Measurements from ENCODE around the gene QPCTL.

Gene QPCTL

DNA sequence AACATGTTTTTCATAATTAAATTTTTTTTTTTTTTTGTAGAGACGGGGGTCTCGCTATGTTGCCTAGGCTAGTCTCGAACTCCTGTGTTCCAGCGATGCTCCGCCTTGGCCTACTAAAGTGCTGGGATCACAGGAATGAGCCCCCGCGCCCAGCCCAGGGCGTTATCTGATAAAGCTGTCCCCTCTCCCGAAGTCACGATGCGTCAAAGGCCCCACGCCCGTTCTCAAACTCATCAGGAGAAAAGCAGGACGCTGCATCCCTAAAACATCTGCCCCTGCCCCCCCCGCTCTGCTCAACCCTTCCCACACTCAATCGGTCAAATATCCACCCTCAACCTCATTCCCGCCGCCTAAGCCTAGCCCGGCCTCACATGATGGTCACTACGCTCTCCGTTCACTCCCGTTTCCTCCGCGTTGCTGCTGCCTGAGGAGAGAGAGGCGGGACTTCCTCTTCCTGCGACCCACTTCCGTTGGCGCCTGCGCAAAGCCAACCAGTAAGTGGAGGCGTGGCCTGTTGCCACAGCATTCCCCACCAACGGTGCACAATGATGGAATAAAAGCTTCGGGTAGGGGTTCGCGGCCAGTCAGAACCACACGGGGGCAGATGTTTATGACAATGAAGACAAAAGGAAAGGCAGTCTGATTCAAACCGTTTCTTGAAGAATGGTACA, 815 bp upstream of the QPCTL start, which contains the start of gene SNRPD2:
TSS of gene SNRPD2 (minus strand) at position 438 of the 671 bp plus-strand sequence. CDS start at position 373, 65 bp downstream.
- Histone ChIP-seq H3K27ac (peak within 1 kb of the TSS; percentile 94), H3K36me3 (peaks cover 22% of the 10 kb centered on the region), H3K9me3 (no peaks in the 10 kb centered on the region), H3K4me1 (ENCODE audit: control insufficient read depth in 1 of 2, insufficient read depth in 1 of 2, low read depth in 1 of 2, low read length in 1 of 2) (peaks cover 21 to 22% of the 10 kb centered on the region in 2 experiments), H3K27me3 (no peaks in the 10 kb centered on the region), H3K4me3 (ENCODE audit: low read depth in 1 of 2, low read length in 1 of 2) (peak within 1 kb of the TSS; percentile 84 to 97)
- TF ChIP-seq CTCF (IDR thresholded peaks at IDR 0.05), result peak; percentile 8

DNA sequence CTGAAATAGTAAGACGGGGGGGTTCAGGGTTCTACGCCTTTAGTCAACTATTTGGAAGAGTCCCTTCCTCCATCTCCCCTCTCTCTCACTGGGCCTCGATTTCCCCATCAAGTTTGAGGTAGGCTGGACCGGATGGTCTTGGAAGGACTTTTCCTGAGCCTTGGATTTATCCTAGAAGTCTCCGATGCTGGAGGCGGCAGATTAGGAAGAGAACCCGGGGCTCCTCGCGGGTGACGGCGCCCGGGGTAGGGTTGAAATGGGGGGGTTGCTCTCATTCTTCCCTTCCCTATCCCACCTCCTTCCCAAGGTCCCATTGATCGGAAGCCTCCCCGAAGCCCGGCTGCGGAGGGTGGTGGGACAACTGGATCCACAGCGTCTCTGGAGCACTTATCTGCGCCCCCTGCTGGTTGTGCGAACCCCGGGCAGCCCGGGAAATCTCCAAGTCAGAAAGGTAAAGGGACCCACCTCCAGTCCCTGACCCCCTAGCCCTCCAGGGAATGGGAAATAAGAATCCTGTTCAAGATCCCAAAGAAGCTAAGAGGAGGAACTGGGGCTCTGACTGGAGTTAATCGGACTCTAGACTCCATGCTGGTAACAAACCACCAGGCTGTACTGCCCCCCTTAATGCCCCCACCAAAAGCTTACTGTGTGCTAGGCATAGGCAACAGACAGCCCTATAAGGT, 781 bp downstream of the QPCTL start:
- TF ChIP-seq CTCF (IDR thresholded peaks at IDR 0.05), result peak; percentile 78
- Histone ChIP-seq H3K4me3 (ENCODE audit: low read depth in 1 of 2, low read length in 1 of 2) (peak overlapping the region; percentile 84 to 97), H3K4me1 (ENCODE audit: control insufficient read depth in 1 of 2, insufficient read depth in 1 of 2, low read depth in 1 of 2, low read length in 1 of 2) (peaks cover 21 to 22% of the 10 kb centered on the region in 2 experiments), H3K27me3 (no peaks in the 10 kb centered on the region), H3K36me3 (peaks cover 6% of the 10 kb centered on the region), H3K27ac (peak overlapping the region; percentile 94), H3K9me3 (no peaks in the 10 kb centered on the region)

DNA sequence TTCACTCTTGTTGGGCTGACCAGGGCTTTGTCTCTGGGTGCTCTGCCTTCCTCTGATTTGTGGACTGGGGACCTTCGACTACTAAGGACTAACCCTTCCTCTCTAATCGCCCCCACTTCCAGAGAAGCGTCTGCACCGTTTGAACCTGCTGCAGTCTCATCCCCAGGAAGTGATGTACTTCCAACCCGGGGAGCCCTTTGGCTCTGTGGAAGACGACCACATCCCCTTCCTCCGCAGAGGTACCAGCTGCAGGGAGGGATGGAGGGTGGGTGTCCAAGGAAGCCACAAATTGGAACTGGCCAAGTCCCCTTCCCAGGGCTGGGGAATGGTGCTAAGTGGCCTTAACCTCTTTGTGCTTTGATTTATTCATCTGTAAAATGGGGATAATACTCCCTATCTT, 9.2 kb downstream of the QPCTL start:
- H3K36me3 ChIP-seq, result peaks cover 7% of the 10 kb centered on the region

GRCh38 chr19:45705115-45705514, 12.6 kb downstream of the QPCTL start:
- Histone ChIP-seq H3K27ac (no peak overlapping the region), H3K4me3 (ENCODE audit: low read depth in 1 of 2, low read length in 1 of 2) (no peak overlapping the region), H3K9me3 (no peaks in the 10 kb centered on the region), H3K4me1 (ENCODE audit: control insufficient read depth in 1 of 2, insufficient read depth in 1 of 2, low read depth in 1 of 2, low read length in 1 of 2) (no peaks in the 10 kb centered on the region), H3K36me3 (peaks cover 7% of the 10 kb centered on the region), H3K27me3 (no peaks in the 10 kb centered on the region)
- TF ChIP-seq CTCF (IDR thresholded peaks at IDR 0.05), result no peak

More for the DNA sequence above, 9.2 kb downstream of the QPCTL start:
- H3K27me3 ChIP-seq, result no peaks in the 10 kb centered on the region
- TF ChIP-seq CTCF (IDR thresholded peaks at IDR 0.05), result no peak
- no peak overlapping the region for H3K4me3 ChIP-seq (ENCODE audit: low read depth in 1 of 2, low read length in 1 of 2)
- no peaks in the 10 kb centered on the region for H3K4me1 ChIP-seq (ENCODE audit: control insufficient read depth in 1 of 2, insufficient read depth in 1 of 2, low read depth in 1 of 2, low read length in 1 of 2)
- H3K27ac ChIP-seq, result no peak overlapping the region
- no peaks in the 10 kb centered on the region for H3K9me3 ChIP-seq

GRCh38 chr19:45705710-45706415, 13.4 kb downstream of the QPCTL start:
- no peaks in the 10 kb centered on the region for H3K4me1 ChIP-seq (ENCODE audit: control insufficient read depth in 1 of 2, insufficient read depth in 1 of 2, low read depth in 1 of 2, low read length in 1 of 2)
- no peak for TF ChIP-seq CTCF (IDR thresholded peaks at IDR 0.05)
- H3K4me3 ChIP-seq (ENCODE audit: low read depth in 1 of 2, low read length in 1 of 2), result no peak overlapping the region
- no peak overlapping the region for H3K27ac ChIP-seq
- H3K27me3 ChIP-seq, result no peaks in the 10 kb centered on the region
- no peaks in the 10 kb centered on the region for H3K9me3 ChIP-seq
- H3K36me3 ChIP-seq, result peaks cover 7% of the 10 kb centered on the region

Measured in neutrophil (primary cell).